ENCODE results near the gene RBFOX2. TPM values are rescaled to one million over a fixed set of nuclear protein-coding genes. Genes with fewer than 3 reads are reported as not detected.

Gene RBFOX2
- total and polyA plus RNA-seq, 2 of the 8 experiments (the other 6 are each of a cell fraction or from before 2014, with no cell fraction given), result 121 to 122 TPM

DNA sequence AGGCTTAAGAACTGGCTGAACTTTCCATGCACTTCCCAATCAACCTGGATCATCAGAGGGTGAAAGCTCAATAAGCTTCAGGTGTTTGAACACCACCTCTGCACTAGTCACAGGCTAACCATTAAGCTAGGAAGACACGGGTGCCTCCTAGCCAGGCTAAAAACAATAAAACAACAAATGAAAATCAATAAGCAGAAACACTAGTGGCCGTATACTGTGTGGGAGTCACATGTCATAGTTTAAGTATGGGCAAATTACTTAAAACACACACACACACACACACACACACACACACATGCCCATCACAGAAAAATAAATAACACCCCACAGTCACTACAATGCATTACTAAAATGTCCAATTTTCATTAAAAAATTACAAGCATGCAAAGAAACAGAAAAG, 225.7 kb downstream of the RBFOX2 start:
- Histone ChIP-seq H3K4ac (replicated peaks; ENCODE audit: insufficient read length, low read depth, low read length) (no peak overlapping the region), H3K27ac (ENCODE audit: low read depth, low read length) (no peak overlapping the region), H2BK12ac (ENCODE audit: low read depth, low read length) (no peak overlapping the region), H4K91ac (replicated peaks; ENCODE audit: insufficient read length, low read length) (no peak overlapping the region), H3K56ac (replicated peaks; ENCODE audit: insufficient read length, low read depth, low read length) (no peak overlapping the region), H3K9ac (replicated peaks in 1 of 4; ENCODE audit: extremely low read depth in 1 of 4, low read depth in 3 of 4, low read length in 3 of 4) (no peak overlapping the region), H3K4me3 (ENCODE audit: extremely low read depth in 1 of 4, insufficient read depth in 2 of 4, low read depth in 3 of 4, low read length in 4 of 4) (no peak overlapping the region), H3K79me1 (ENCODE audit: low read depth, low read length) (peaks cover 3% of the 10 kb centered on the region; the same call in 1 of the 2 replicates), H4K8ac (ENCODE audit: extremely low read depth, insufficient read depth, low read length) (no peak overlapping the region), H2AFZ (ENCODE audit: low read length) (no peak overlapping the region), H3K4me2 (ENCODE audit: insufficient read depth in 1 of 2, low read depth in 2 of 2, low read length in 2 of 2) (no peak overlapping the region), H3K27me3 (replicated peaks in 1 of 4; ENCODE audit: control insufficient read depth in 3 of 4, extremely low read depth in 1 of 4, insufficient read depth in 3 of 4, low read length in 3 of 4) (no peaks in the 10 kb centered on the region), H2BK15ac (ENCODE audit: low read length) (no peak overlapping the region), H3K14ac (ENCODE audit: insufficient read length) (no peak overlapping the region), H3K9me3 (ENCODE audit: insufficient read depth in 2 of 2, low read depth in 1 of 2, low read length in 1 of 2) (no peaks in the 10 kb centered on the region), H3K18ac (ENCODE audit: extremely low read depth, low read length) (no peak overlapping the region), H3K79me2 (ENCODE audit: control insufficient read depth in 1 of 2, insufficient read depth in 2 of 2, low read length in 2 of 2) (peaks cover 7 to 34% of the 10 kb centered on the region in 2 experiments; a peak in 3 of 4 replicates), H3K23me2 (ENCODE audit: low read depth, low read length) (no peaks in the 10 kb centered on the region), H2BK20ac (ENCODE audit: low read length) (no peak overlapping the region), H2BK120ac (replicated peaks; ENCODE audit: low read depth, low read length) (no peak overlapping the region), H2AK5ac (ENCODE audit: low read depth, low read length) (no peak overlapping the region), H4K5ac (ENCODE audit: insufficient read length, low read depth, low read length) (no peak overlapping the region), H3K36me3 (ENCODE audit: control insufficient read depth in 2 of 4, insufficient read depth in 4 of 4, low read length in 3 of 4) (peaks cover 0 to 6% (median 3%) of the 10 kb centered on the region in 4 experiments; a peak in 2 of 8 replicates), H3K4me1 (replicated peaks in 1 of 4; ENCODE audit: control insufficient read depth in 3 of 4, insufficient read depth in 4 of 4, low read length in 3 of 4) (no peaks in the 10 kb centered on the region), H3K23ac (ENCODE audit: insufficient read length) (no peak overlapping the region), H2BK5ac (ENCODE audit: low read depth, low read length) (no peak overlapping the region), H4K20me1 (replicated peaks in 1 of 2; ENCODE audit: control insufficient read depth in 1 of 2, insufficient read depth in 2 of 2, low read length in 2 of 2) (peaks cover 0 to 2% of the 10 kb centered on the region in 2 experiments)
- WGBS, 2 experiments (ENCODE audit: extremely low coverage in 1 of 2, insufficient coverage in 1 of 2, insufficient read length in 1 of 2, insufficient replicate concordance in 2 of 2, low coverage in 1 of 2, low lambda C conversion rate in 2 of 2, missing lambda C conversion rate in 1 of 2), result 94% methylated on average over 2 of the region's 2 CpGs; no CpG with 5 or more reads in 1 of the 2 experiments
- POLR2A ChIA-PET (ENCODE audit: partially characterized antibody), result no interaction called here
- CTCF ChIA-PET (ENCODE audit: partially characterized antibody), result no interaction called here
- no peak for FAIRE-seq
- no peak for DNase-seq (ENCODE audit: low read depth in 1 of 2, low spot score in 2 of 2)
- TF ChIP-seq CEBPB (IDR thresholded peaks at IDR 0.05; ENCODE audit: low read depth, low read length), result no peak
- no peak for TF ChIP-seq TEAD4 (IDR thresholded peaks at IDR 0.05; ENCODE audit: low read depth, low read length)
- no peak for TF ChIP-seq BRCA1 (IDR thresholded peaks at IDR 0.05; ENCODE audit: low read depth, low read length)
- TF ChIP-seq TAF1 (IDR thresholded peaks at IDR 0.05; ENCODE audit: low read depth, low read length), result no peak
- no peak for TF ChIP-seq MAFK (IDR thresholded peaks at IDR 0.05; ENCODE audit: low read depth, low read length)

Data from H1 (cell line).